Loucy (cell line): ENCODE results near the gene USP43.
A peak's percentile ranks its signal among the peaks of the same experiment; 100 is the strongest.

Experiments used
- H2AFZ ChIP-seq: fragments of 200-600 bp; sonication (generic); 2 replicates; pipeline ENCODE4 v1.6.0; 2016; ENCODE audit warnings: antibody characterized with exemption, mild to moderate bottlenecking, low read length, moderate library complexity
- H3F3A ChIP-seq: fragments of 200-600 bp; 2 replicates; pipeline ENCODE4 v1.6.0; 2016; ENCODE audit warnings: antibody characterized with exemption, low read depth, mild to moderate bottlenecking
- H3K27me3 ChIP-seq: fragments of 200-600 bp; sonication (generic); 2 replicates; pipeline ENCODE4 v1.6.1; 2014; ENCODE audit warnings: low read length, mild to moderate bottlenecking; ENCODE audit not compliant: insufficient read depth, poor library complexity, severe bottlenecking
- H3K36me3 ChIP-seq: fragments of 200-600 bp; sonication (generic); 2 replicates; pipeline ENCODE4 v1.6.1; 2016; ENCODE audit warnings: low read length; ENCODE audit not compliant: insufficient read depth
- H3K4me1 ChIP-seq: fragments of 200-600 bp; sonication (generic); 2 replicates; pipeline ENCODE4 v1.5.1; 2014; ENCODE audit warnings: low read length, mild to moderate bottlenecking; ENCODE audit not compliant: insufficient read depth, poor library complexity, severe bottlenecking
- H3K4me2 ChIP-seq: fragments of 200-600 bp; sonication (generic); 2 replicates; pipeline ENCODE4 v1.6.0; 2014; ENCODE audit warnings: antibody characterized with exemption, low read length, low read depth, mild to moderate bottlenecking; ENCODE audit not compliant: poor library complexity, severe bottlenecking
- H3K4me3 ChIP-seq: fragments of 200-600 bp; sonication (generic); 2 replicates; pipeline ENCODE4 v1.5.1; 2014; ENCODE audit warnings: low read length, mild to moderate bottlenecking, mixed read lengths; ENCODE audit not compliant: poor library complexity, severe bottlenecking
- H3K79me2 ChIP-seq: fragments of 200-600 bp; sonication (generic); 2 replicates; pipeline ENCODE4 v1.6.1; 2014; ENCODE audit warnings: low read length; ENCODE audit not compliant: insufficient read depth
- H3K9ac ChIP-seq: fragments of 200-600 bp; sonication (generic); 2 replicates; pipeline ENCODE4 v1.6.0; 2014; ENCODE audit warnings: mild to moderate bottlenecking, low read depth, low read length, moderate library complexity; ENCODE audit not compliant: poor library complexity, severe bottlenecking
- H3K9me2 ChIP-seq: fragments of 200-600 bp; sonication (generic); replicated peaks from 2 replicates; pipeline ENCODE4 v1.6.1; 2016; ENCODE audit warnings: low read depth, low read length, mixed read lengths
- H3K9me3 ChIP-seq: fragments of 200-600 bp; sonication (generic); 2 replicates; pipeline ENCODE4 v1.6.1; 2014; ENCODE audit warnings: mild to moderate bottlenecking, antibody characterized with exemption, low read length, low read depth; ENCODE audit not compliant: insufficient read depth
- H4K20me1 ChIP-seq: fragments of 200-600 bp; sonication (generic); 2 replicates; pipeline ENCODE4 v1.6.0; 2014; ENCODE audit warnings: antibody characterized with exemption, low read length, mild to moderate bottlenecking; ENCODE audit not compliant: insufficient read depth, poor library complexity, severe bottlenecking
- EZH2phosphoT487 ChIP-seq: fragments of 200-600 bp; IDR thresholded peaks from 2 replicates; pipeline ENCODE4 v1.6.1; 2018; ENCODE audit warnings: antibody characterized with exemption, mild to moderate bottlenecking, moderate library complexity, borderline replicate concordance
- TF ChIP-seq, protein P1 (sequence below): fragments of 200-600 bp; sonication (generic); conservative IDR thresholded peaks from 2 replicates; pipeline ENCODE4 v1.5.1; 2014; ENCODE audit warnings: mild to moderate bottlenecking, antibody characterized with exemption, low read length

USP43 gene

DNA sequence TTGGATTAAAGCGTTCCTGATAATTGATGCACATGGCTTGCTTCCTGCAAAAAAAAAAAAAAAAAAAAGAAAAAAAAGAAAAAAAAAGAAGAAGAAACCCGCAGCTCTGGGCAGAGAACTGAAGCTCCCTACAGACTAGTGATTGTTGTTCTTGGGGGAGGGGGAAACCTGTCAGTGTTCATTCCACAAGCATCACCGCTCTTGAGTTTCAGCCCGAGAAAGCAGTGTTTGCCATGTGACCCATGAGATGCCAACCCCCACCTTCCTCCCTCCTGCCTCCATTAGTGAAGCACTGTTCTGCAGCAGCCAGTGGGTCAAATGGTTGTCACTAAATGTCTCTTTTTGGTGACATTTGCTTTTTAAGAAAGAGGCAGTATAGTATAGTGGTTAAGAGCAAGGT, 1.7 kb downstream of the USP43 start:
- Histone ChIP-seq H3K4me2 (peak overlapping the region; percentile 82), H3K36me3 (no peaks in the 10 kb centered on the region), H3K27me3 (no peaks in the 10 kb centered on the region), H3K9me3 (no peaks in the 10 kb centered on the region), H3K9ac (no peak overlapping the region), H3K4me3 (peak overlapping the region; percentile 86), H3K79me2 (peaks cover 18% of the 10 kb centered on the region), H3F3A (no peaks in the 10 kb centered on the region), H3K4me1 (peaks cover 23% of the 10 kb centered on the region), H2AFZ (no peak overlapping the region), H3K9me2 (no peaks in the 10 kb centered on the region), H4K20me1 (peaks cover 7% of the 10 kb centered on the region)
- TF ChIP-seq, protein P1, sequence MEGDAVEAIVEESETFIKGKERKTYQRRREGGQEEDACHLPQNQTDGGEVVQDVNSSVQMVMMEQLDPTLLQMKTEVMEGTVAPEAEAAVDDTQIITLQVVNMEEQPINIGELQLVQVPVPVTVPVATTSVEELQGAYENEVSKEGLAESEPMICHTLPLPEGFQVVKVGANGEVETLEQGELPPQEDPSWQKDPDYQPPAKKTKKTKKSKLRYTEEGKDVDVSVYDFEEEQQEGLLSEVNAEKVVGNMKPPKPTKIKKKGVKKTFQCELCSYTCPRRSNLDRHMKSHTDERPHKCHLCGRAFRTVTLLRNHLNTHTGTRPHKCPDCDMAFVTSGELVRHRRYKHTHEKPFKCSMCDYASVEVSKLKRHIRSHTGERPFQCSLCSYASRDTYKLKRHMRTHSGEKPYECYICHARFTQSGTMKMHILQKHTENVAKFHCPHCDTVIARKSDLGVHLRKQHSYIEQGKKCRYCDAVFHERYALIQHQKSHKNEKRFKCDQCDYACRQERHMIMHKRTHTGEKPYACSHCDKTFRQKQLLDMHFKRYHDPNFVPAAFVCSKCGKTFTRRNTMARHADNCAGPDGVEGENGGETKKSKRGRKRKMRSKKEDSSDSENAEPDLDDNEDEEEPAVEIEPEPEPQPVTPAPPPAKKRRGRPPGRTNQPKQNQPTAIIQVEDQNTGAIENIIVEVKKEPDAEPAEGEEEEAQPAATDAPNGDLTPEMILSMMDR, result no peak
- TF ChIP-seq EZH2phosphoT487, result no peak

GRCh38 chr17:9648521-9649110, 3.3 kb downstream of the USP43 start:
- H3K4me3 ChIP-seq, result peak overlapping the region; percentile 39
- no peaks in the 10 kb centered on the region for H3F3A ChIP-seq
- no peaks in the 10 kb centered on the region for H3K9me3 ChIP-seq
- peaks cover 23% of the 10 kb centered on the region for H3K4me1 ChIP-seq
- TF ChIP-seq, protein P1, result no peak
- TF ChIP-seq EZH2phosphoT487, result no peak
- no peak overlapping the region for H2AFZ ChIP-seq
- H4K20me1 ChIP-seq, result peaks cover 7% of the 10 kb centered on the region
- H3K79me2 ChIP-seq, result peaks cover 18% of the 10 kb centered on the region
- H3K9ac ChIP-seq, result no peak overlapping the region
- H3K9me2 ChIP-seq, result no peaks in the 10 kb centered on the region
- H3K4me2 ChIP-seq, result peak overlapping the region; percentile 68
- H3K36me3 ChIP-seq, result no peaks in the 10 kb centered on the region
- no peaks in the 10 kb centered on the region for H3K27me3 ChIP-seq

- Histone ChIP-seq H3K79me2 (no peaks in the 10 kb centered on the region), H3K27me3 (no peaks in the 10 kb centered on the region), H3F3A (no peaks in the 10 kb centered on the region), H2AFZ (no peak overlapping the region), H3K9me2 (no peaks in the 10 kb centered on the region), H3K9me3 (no peaks in the 10 kb centered on the region), H3K4me1 (no peaks in the 10 kb centered on the region), H3K36me3 (peaks cover 23% of the 10 kb centered on the region), H4K20me1 (no peaks in the 10 kb centered on the region), H3K4me3 (no peak overlapping the region), H3K4me2 (no peak overlapping the region), H3K9ac (no peak overlapping the region)
- TF ChIP-seq EZH2phosphoT487, result no peak
- TF ChIP-seq, protein P1, result no peak
Observed at GRCh38 chr17:9658593-9659211, 13.4 kb downstream of the USP43 start.
